ENCODE results near the gene ADGRG6.

DNA sequence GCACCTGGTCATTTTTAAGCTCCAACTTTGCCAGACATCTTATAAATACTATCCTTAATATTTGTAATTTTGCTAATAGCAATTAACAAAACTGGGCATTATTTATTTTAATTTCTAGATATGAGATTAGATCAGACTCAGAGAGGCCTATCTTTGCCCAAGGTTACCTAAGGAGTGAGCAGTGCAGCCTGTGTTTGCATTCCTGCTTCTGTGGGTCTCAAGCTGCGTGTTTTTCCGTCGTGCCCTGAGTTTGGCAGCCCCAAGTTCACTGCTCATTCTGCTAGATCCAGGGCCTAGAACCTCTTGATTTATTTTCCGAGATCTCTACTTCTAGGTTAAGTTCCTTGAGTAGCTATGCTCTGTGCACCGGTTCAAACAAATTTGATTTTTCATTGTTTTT lies 11.0 kb upstream of the ADGRG6 start:
- TF ChIP-seq, protein P1, sequence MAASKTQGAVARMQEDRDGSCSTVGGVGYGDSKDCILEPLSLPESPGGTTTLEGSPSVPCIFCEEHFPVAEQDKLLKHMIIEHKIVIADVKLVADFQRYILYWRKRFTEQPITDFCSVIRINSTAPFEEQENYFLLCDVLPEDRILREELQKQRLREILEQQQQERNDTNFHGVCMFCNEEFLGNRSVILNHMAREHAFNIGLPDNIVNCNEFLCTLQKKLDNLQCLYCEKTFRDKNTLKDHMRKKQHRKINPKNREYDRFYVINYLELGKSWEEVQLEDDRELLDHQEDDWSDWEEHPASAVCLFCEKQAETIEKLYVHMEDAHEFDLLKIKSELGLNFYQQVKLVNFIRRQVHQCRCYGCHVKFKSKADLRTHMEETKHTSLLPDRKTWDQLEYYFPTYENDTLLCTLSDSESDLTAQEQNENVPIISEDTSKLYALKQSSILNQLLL (CRISPR knock-in tag; IDR thresholded peaks at IDR 0.05; ENCODE audit: borderline replicate concordance) = no peak
- TF ChIP-seq RCOR1 (IDR thresholded peaks at IDR 0.05; ENCODE audit: borderline replicate concordance in 1 of 2, low read depth in 2 of 2, low read length in 2 of 2) (no peak), ZNF140 (CRISPR knock-in tag; IDR thresholded peaks at IDR 0.05) (no peak), MXD1 (CRISPR knock-in tag; IDR thresholded peaks at IDR 0.05; ENCODE audit: borderline replicate concordance, poor library complexity, severe bottlenecking) (no peak), HMGXB4 (CRISPR knock-in tag; IDR thresholded peaks at IDR 0.05) (no peak)
